HCT116 (cell line): ENCODE data around the gene ERBB4. TPM values are rescaled to one million over a fixed set of nuclear protein-coding genes. Genes with fewer than 3 reads are reported as not detected.

ENCODE experiments used
- ATAC-seq: fragments of 200-7000 bp; cut with Tn5 transposase; 2 replicates; pipeline ENCODE4 v1.9.1; 2020; ENCODE audit warnings: mild to moderate bottlenecking, moderate library complexity
- BruUV-seq: library from RNA; stranded (reverse); fragments of 400-500 nt; replicated peaks from 2 replicates; lab custom pipeline; 2021; lab: Mats Ljungman, UMichigan
- CTCF ChIA-PET: fragments of 300-600 bp; sonication (Branson Sonifier 250); formaldehyde crosslinking; loops from one replicate; lab custom pipeline; 2021; ENCODE audit warnings: antibody characterized with exemption; lab: Charles Lee
- POLR2A ChIA-PET: fragments of 300-600, 350-600 bp; sonication (Branson Sonifier 250); formaldehyde crosslinking; loops from one replicate; lab custom pipeline; 2021; ENCODE audit warnings: antibody characterized with exemption; lab: Charles Lee
- RAD21 ChIA-PET, 2 experiments: fragments of 300-600 bp; sonication (Branson Sonifier 250); formaldehyde crosslinking; loops; one replicate each; lab custom pipeline; 2023; ENCODE audit warnings: low total read pairs in 2 of 2; ENCODE audit not compliant: uncharacterized antibody in 2 of 2, unreplicated experiment in 2 of 2, low non-redundant PET in 1 of 2; lab: Charles Lee
- DNase-seq: peaks from one replicate; pipeline ENCODE4 v3.0.0-alpha.2; 2010; ENCODE audit warnings: low read depth, low spot score
- H2AFZ ChIP-seq: fragments of 200-600 bp; shearing (Covaris generic), sonication (generic); 2 replicates; pipeline ENCODE4 v1.6.1; 2017; ENCODE audit warnings: low read depth, mixed run types, mixed read lengths, antibody characterized with exemption, low read length; ENCODE audit not compliant: poor library complexity, severe bottlenecking
- H3K27ac ChIP-seq: 2 replicates; pipeline ENCODE4 v1.5.1; 2012; ENCODE audit warnings: low read depth, low read length
- H3K27me3 ChIP-seq: fragments of 200-600 bp; sonication (generic); 2 replicates; pipeline ENCODE4 v1.6.1; 2016; ENCODE audit warnings: mixed run types, low read length, mixed read lengths; ENCODE audit not compliant: insufficient read depth
- H3K36me3 ChIP-seq, 2 experiments: fragments of 200-500 bp in 1 of 2; fragments of 200-600 bp in 1 of 2; sonication (Bioruptor generic) in 1 of 2; sonication (generic) in 1 of 2; 2 replicates each; pipeline versions ENCODE4 v1.5.1 to v1.6.1; 2014 to 2016; ENCODE audit warnings: low read length in 2 of 2, inconsistent platforms in 1 of 2, mixed read lengths in 1 of 2, mixed run types in 1 of 2; ENCODE audit not compliant: insufficient read depth in 2 of 2, control insufficient read depth in 1 of 2
- H3K4me1 ChIP-seq, 2 experiments: fragments of 200-600 bp in 1 of 2; sonication (generic) in 1 of 2; 2 replicates each; pipeline versions ENCODE4 v1.5.1 to v1.6.1; 2012 to 2017; ENCODE audit warnings: low read length in 2 of 2, inconsistent platforms in 1 of 2, mild to moderate bottlenecking in 1 of 2, mixed read lengths in 1 of 2, mixed run types in 1 of 2, moderate library complexity in 1 of 2; ENCODE audit not compliant: insufficient read depth in 2 of 2, control insufficient read depth in 1 of 2
- H3K4me2 ChIP-seq: fragments of 200-600 bp; sonication (generic); 2 replicates; pipeline ENCODE4 v1.6.1; 2017; ENCODE audit warnings: mixed run types, low read length, mixed read lengths
- H3K4me3 ChIP-seq, 2 experiments: fragments of 200-600 bp in 1 of 2; sonication (generic) in 1 of 2; replicated peaks in 1 of 2; 2 replicates each; pipeline ENCODE4 v1.5.1; 2011 to 2016; ENCODE audit warnings: low read length in 2 of 2, control low read depth in 1 of 2, low read depth in 1 of 2, mild to moderate bottlenecking in 1 of 2, mixed read lengths in 1 of 2, mixed run types in 1 of 2
- H3K79me2 ChIP-seq: fragments of 200-600 bp; sonication (generic); 2 replicates; pipeline ENCODE4 v1.6.1; 2017; ENCODE audit warnings: mild to moderate bottlenecking, mixed run types, low read length, moderate library complexity, mixed read lengths; ENCODE audit not compliant: insufficient read depth
- H3K9ac ChIP-seq: fragments of 200-600 bp; sonication (generic); 2 replicates; pipeline ENCODE4 v1.6.1; 2016; ENCODE audit warnings: low read length, mixed read lengths
- H3K9me2 ChIP-seq: fragments of 200-600 bp; sonication (generic), shearing (Covaris generic); 2 replicates; pipeline ENCODE4 v1.6.1; 2017; ENCODE audit warnings: mixed run types, mild to moderate bottlenecking, moderate library complexity; ENCODE audit not compliant: insufficient read depth
- H3K9me3 ChIP-seq, 2 experiments: fragments of 200-500 bp in 1 of 2; fragments of 200-600 bp in 1 of 2; sonication (Bioruptor generic) in 1 of 2; sonication (generic) in 1 of 2; 2 replicates each; pipeline ENCODE4 v1.6.1; 2014 to 2017; ENCODE audit warnings: low read length in 2 of 2, mixed read lengths in 2 of 2, inconsistent platforms in 1 of 2, low read depth in 1 of 2, mild to moderate bottlenecking in 1 of 2, mixed run types in 1 of 2, moderate library complexity in 1 of 2; ENCODE audit not compliant: control insufficient read depth in 1 of 2, insufficient read depth in 1 of 2
- H4K20me1 ChIP-seq: fragments of 200-600 bp; sonication (generic), shearing (Covaris generic); 2 replicates; pipeline ENCODE4 v1.6.1; 2017; ENCODE audit warnings: mixed run types, mild to moderate bottlenecking, moderate library complexity; ENCODE audit not compliant: insufficient read depth
- CBX3 ChIP-seq: IDR thresholded peaks from 2 replicates; pipeline ENCODE4 v1.6.1; 2012; ENCODE audit warnings: low read depth
- CEBPB ChIP-seq: IDR thresholded peaks from 2 replicates; pipeline ENCODE4 v1.6.1; 2012; ENCODE audit warnings: low read depth
- EGR1 ChIP-seq: IDR thresholded peaks from 2 replicates; pipeline ENCODE4 v1.6.1; 2012; ENCODE audit warnings: low read depth
- ELF1 ChIP-seq: IDR thresholded peaks from 2 replicates; pipeline ENCODE4 v1.6.1; 2012; ENCODE audit warnings: low read depth, borderline replicate concordance
- EZH2 ChIP-seq: fragments of 200-600 bp; sonication (generic); IDR thresholded peaks from 2 replicates; pipeline ENCODE4 v1.6.1; 2017; ENCODE audit warnings: antibody characterized with exemption, mixed run types
- EZH2phosphoT487 ChIP-seq: fragments of 200-600 bp; IDR thresholded peaks from 2 replicates; pipeline ENCODE4 v1.6.1; 2018; ENCODE audit warnings: antibody characterized with exemption, borderline replicate concordance
- FOSL1 ChIP-seq: IDR thresholded peaks from 2 replicates; pipeline ENCODE4 v1.6.1; 2012; ENCODE audit warnings: low read depth
- JUND ChIP-seq: IDR thresholded peaks from 2 replicates; pipeline ENCODE4 v1.6.1; 2012
- POLR2A ChIP-seq: IDR thresholded peaks from 2 replicates; pipeline ENCODE4 v1.7.0; 2011; ENCODE audit warnings: borderline replicate concordance; ENCODE audit not compliant: insufficient read depth, insufficient read length; ENCODE audit errors: extremely low read depth
- POLR2AphosphoS5 ChIP-seq: IDR thresholded peaks from 2 replicates; pipeline ENCODE4 v1.6.1; 2011; ENCODE audit warnings: mild to moderate bottlenecking, low read depth, low read length, moderate library complexity
- SIN3A ChIP-seq: IDR thresholded peaks from 2 replicates; pipeline ENCODE4 v1.6.1; 2012; ENCODE audit warnings: low read depth
- SRF ChIP-seq: IDR thresholded peaks from 2 replicates; pipeline ENCODE4 v1.6.1; 2012; ENCODE audit warnings: low read depth
- TCF7L2 ChIP-seq: IDR thresholded peaks from 2 replicates; pipeline ENCODE4 v1.7.0; 2011; ENCODE audit warnings: borderline replicate concordance, inconsistent platforms; ENCODE audit not compliant: insufficient read depth, insufficient read length; ENCODE audit errors: extremely low read depth
- ZFX ChIP-seq: fragments of 450-650 bp; IDR thresholded peaks from 2 replicates; pipeline ENCODE4 v1.6.1; 2017
- intact Hi-C: fragments of 100-400 bp; cut with micrococcal nuclease; formaldehyde crosslinking; loops from 2 replicates; pipeline ENCODE4 v1.10.0; 2022
- total RNA-seq: library from RNA; stranded (reverse); gene quantifications from one replicate; pipeline ENCODE4 v1.2.1, GENCODE V29; 2021; ENCODE audit not compliant: unreplicated experiment
- TF ChIP-seq, protein P1 (sequence below): IDR thresholded peaks from 2 replicates; pipeline ENCODE4 v1.6.1; 2012; ENCODE audit warnings: low read depth
- TF ChIP-seq, protein P2 (sequence below): IDR thresholded peaks from 2 replicates; pipeline ENCODE4 v1.6.1; 2011; ENCODE audit warnings: mild to moderate bottlenecking, low read length, moderate library complexity; ENCODE audit not compliant: insufficient replicate concordance; ENCODE audit errors: extremely low read depth
- TF ChIP-seq, protein P3 (sequence below): IDR thresholded peaks from 2 replicates; pipeline ENCODE4 v1.6.1; 2012
- TF ChIP-seq, protein P4 (sequence below), 3 experiments: fragments of 200-600 bp in 1 of 3; sonication (generic) in 1 of 3; IDR thresholded peaks in 2 of 3; conservative IDR thresholded peaks in 1 of 3; 2 replicates each; pipeline ENCODE4 v1.5.1; 2012 to 2017; ENCODE audit warnings: low read depth in 2 of 3, low read length in 2 of 3, antibody characterized with exemption in 1 of 3, borderline replicate concordance in 1 of 3, control low read depth in 1 of 3, mild to moderate bottlenecking in 1 of 3, mixed read lengths in 1 of 3, mixed run types in 1 of 3, moderate library complexity in 1 of 3; ENCODE audit not compliant: insufficient read depth in 1 of 3
- TF ChIP-seq, protein P5 (sequence below): IDR thresholded peaks from 2 replicates; pipeline ENCODE4 v1.6.1; 2012

ERBB4 gene
- total RNA-seq, 1 experiment from 2014 or later: 0.10 TPM

DNA sequence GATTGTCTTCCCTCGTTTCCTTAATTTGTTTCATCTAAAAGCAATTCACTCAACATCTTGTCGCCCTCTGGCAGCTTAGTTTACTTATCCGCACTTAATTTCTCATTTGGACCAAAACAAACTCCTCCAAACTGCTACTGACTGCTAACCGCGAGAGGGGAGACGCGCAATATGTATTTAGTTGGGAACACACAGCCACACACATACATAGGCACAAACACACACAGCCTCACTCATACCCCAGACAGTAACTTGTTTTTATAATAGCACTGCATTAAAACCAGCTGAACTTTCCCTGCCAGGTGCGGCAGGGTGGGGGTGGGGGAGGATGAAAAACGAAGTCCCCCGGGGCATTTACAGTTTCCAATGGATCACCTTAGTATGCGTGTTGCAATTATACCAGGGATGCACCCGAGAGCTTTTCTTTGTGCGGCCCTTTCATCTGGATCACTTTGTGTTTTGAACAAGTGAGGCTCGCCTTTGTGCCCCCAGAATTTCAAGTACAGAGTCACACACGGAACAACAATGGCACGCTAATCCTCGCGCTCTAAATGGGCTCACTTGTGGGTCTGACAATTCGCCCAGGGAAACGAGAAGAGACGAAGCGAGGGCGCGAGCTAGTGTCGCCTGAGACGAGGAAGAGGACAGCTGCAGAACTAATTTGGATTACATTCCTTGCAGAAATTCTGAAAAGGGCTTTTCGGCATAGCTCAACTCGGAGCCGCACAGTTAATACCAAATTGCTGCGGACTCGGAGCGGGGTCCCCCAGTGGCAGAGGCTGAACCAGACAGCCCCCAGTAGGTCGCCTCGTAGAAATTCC, 2.4 kb downstream of the ERBB4 start:
- Histone ChIP-seq H2AFZ (no peak overlapping the region), H3K9ac (no peak overlapping the region), H3K79me2 (no peaks in the 10 kb centered on the region), H3K4me3 (no peak overlapping the region), H3K36me3 (no peaks in the 10 kb centered on the region), H4K20me1 (no peaks in the 10 kb centered on the region), H3K4me2 (no peak overlapping the region), H3K27me3 (no peaks in the 10 kb centered on the region), H3K27ac (no peak overlapping the region)
- BruUV-seq: no TSS peak
- intact Hi-C loops: no loop called here
- POLR2A ChIA-PET: no interaction called here
- TF ChIP-seq, protein P1, sequence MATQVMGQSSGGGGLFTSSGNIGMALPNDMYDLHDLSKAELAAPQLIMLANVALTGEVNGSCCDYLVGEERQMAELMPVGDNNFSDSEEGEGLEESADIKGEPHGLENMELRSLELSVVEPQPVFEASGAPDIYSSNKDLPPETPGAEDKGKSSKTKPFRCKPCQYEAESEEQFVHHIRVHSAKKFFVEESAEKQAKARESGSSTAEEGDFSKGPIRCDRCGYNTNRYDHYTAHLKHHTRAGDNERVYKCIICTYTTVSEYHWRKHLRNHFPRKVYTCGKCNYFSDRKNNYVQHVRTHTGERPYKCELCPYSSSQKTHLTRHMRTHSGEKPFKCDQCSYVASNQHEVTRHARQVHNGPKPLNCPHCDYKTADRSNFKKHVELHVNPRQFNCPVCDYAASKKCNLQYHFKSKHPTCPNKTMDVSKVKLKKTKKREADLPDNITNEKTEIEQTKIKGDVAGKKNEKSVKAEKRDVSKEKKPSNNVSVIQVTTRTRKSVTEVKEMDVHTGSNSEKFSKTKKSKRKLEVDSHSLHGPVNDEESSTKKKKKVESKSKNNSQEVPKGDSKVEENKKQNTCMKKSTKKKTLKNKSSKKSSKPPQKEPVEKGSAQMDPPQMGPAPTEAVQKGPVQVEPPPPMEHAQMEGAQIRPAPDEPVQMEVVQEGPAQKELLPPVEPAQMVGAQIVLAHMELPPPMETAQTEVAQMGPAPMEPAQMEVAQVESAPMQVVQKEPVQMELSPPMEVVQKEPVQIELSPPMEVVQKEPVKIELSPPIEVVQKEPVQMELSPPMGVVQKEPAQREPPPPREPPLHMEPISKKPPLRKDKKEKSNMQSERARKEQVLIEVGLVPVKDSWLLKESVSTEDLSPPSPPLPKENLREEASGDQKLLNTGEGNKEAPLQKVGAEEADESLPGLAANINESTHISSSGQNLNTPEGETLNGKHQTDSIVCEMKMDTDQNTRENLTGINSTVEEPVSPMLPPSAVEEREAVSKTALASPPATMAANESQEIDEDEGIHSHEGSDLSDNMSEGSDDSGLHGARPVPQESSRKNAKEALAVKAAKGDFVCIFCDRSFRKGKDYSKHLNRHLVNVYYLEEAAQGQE: no peak
- TF ChIP-seq, protein P2, sequence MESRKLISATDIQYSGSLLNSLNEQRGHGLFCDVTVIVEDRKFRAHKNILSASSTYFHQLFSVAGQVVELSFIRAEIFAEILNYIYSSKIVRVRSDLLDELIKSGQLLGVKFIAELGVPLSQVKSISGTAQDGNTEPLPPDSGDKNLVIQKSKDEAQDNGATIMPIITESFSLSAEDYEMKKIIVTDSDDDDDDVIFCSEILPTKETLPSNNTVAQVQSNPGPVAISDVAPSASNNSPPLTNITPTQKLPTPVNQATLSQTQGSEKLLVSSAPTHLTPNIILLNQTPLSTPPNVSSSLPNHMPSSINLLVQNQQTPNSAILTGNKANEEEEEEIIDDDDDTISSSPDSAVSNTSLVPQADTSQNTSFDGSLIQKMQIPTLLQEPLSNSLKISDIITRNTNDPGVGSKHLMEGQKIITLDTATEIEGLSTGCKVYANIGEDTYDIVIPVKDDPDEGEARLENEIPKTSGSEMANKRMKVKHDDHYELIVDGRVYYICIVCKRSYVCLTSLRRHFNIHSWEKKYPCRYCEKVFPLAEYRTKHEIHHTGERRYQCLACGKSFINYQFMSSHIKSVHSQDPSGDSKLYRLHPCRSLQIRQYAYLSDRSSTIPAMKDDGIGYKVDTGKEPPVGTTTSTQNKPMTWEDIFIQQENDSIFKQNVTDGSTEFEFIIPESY: no peak
- TF ChIP-seq, protein P3, sequence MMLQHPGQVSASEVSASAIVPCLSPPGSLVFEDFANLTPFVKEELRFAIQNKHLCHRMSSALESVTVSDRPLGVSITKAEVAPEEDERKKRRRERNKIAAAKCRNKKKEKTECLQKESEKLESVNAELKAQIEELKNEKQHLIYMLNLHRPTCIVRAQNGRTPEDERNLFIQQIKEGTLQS: no peak
- TF ChIP-seq EZH2: no peak
- TF ChIP-seq EGR1: no peak
- TF ChIP-seq JUND: no peak
- no peak for TF ChIP-seq POLR2AphosphoS5
- TF ChIP-seq CEBPB: no peak
- no peak for TF ChIP-seq SRF
- TF ChIP-seq POLR2A: no peak
- no peak for TF ChIP-seq CBX3
- TF ChIP-seq, protein P4, sequence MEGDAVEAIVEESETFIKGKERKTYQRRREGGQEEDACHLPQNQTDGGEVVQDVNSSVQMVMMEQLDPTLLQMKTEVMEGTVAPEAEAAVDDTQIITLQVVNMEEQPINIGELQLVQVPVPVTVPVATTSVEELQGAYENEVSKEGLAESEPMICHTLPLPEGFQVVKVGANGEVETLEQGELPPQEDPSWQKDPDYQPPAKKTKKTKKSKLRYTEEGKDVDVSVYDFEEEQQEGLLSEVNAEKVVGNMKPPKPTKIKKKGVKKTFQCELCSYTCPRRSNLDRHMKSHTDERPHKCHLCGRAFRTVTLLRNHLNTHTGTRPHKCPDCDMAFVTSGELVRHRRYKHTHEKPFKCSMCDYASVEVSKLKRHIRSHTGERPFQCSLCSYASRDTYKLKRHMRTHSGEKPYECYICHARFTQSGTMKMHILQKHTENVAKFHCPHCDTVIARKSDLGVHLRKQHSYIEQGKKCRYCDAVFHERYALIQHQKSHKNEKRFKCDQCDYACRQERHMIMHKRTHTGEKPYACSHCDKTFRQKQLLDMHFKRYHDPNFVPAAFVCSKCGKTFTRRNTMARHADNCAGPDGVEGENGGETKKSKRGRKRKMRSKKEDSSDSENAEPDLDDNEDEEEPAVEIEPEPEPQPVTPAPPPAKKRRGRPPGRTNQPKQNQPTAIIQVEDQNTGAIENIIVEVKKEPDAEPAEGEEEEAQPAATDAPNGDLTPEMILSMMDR (IDR thresholded peaks at IDR 0.05 in 2 of 3, conservative IDR thresholded peaks at IDR 0.05 in 1 of 3; ENCODE audit: borderline replicate concordance in 1 of 3, insufficient read depth in 1 of 3, low read depth in 2 of 3, low read length in 2 of 3): no peak
- no peak for TF ChIP-seq EZH2phosphoT487
- TF ChIP-seq, protein P5, sequence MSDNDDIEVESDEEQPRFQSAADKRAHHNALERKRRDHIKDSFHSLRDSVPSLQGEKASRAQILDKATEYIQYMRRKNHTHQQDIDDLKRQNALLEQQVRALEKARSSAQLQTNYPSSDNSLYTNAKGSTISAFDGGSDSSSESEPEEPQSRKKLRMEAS: no peak
- no peak for TF ChIP-seq TCF7L2
- no peak for TF ChIP-seq ZFX
- TF ChIP-seq SIN3A: no peak
- no peak for TF ChIP-seq FOSL1
- no peak for TF ChIP-seq ELF1
- TF ChIP-seq, all 23 proteins: peak for 0
- CTCF ChIA-PET: no interaction called here
- RAD21 ChIA-PET: no interaction called here
- no peaks in the 10 kb centered on the region for H3K9me2 ChIP-seq
- no peak for ATAC-seq
- DNase-seq: no peak
- no peaks in the 10 kb centered on the region for H3K9me3 ChIP-seq
- H3K4me1 ChIP-seq: no peaks in the 10 kb centered on the region
